ENCODE data around the gene BUD31.
A peak's percentile ranks its signal among the peaks of the same experiment; 100 is the strongest.

Gene BUD31

DNA sequence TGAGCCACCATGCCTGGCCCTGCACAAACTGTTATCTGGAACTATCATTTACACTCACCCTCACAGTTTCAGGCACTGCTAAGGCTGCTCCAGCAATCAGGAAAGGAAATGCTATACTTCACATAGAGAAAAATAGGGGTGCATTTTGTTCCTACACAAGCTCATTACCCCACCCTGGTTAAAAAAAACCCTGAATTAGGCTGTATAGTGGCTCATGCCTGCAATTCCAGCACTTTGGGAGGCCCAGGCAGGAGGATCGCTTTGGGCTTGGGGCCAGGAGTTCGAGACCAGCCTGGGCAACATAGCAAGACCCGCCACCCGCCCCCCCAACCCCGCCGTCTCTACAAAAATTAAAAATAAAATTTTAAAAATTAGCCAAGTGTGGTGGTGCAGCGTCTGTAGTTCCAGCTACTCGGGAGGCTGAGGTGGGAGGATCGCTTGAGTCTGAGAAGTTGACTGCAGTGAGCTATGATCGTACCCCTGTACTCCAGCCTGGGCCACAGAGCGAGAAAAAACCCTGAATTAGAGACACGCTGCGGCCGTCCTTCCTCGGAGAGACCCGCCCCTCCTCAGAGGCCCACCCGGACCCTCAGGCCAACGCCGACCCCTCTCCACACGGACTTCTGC lies 29.3 kb downstream of the BUD31 start:
- DNase-seq: no peak

- DNase-seq: peak; percentile 95 to 96
These were observed 30.1 kb downstream of the BUD31 start, which contains the start of the genes CPSF4 and PTCD1 for GRCh38 chr7:99438573-99439480. Gene CPSF4 (plus strand): TSS chr7:99438943. CDS start chr7:99439083, 140 bp downstream. Gene PTCD1 (minus strand): TSS chr7:99438798. CDS start chr7:99435242, 3,556 bp downstream.

DNA sequence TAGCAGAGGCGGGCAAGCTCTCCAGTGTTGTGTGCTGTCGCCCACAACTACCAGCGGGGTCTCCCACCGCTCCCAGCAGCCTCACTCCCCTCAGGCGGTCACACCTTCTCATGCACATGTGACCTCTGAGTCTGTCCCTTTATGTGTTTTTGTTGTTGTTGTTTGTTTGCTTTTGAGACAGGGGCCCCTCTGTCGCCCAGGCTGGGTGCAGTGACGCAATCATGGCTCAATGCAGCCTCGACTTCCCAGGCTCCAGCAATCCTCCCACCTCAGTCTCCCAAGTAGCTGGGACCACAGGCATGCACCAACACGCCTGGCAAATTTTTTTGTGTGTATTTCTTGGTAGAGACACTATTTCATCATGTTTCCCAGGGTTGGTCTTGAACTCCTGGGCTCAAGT lies 31.4 kb downstream of the BUD31 start:
- DNase-seq: no peak

GRCh38 chr7:99446096-99446495 lies 37.3 kb downstream of the BUD31 start:
- DNase-seq: no peak

GRCh38 chr7:99447943-99448342 lies 39.2 kb downstream of the BUD31 start:
- no peak for DNase-seq

GRCh38 chr7:99448855-99449254 lies 40.1 kb downstream of the BUD31 start:
- no peak for DNase-seq

- DNase-seq: no peak
These were observed 40.6 kb downstream of the BUD31 start for GRCh38 chr7:99449326-99449725.

- DNase-seq: no peak
These were observed 43.2 kb downstream of the BUD31 start for GRCh38 chr7:99451936-99452335.

DNA sequence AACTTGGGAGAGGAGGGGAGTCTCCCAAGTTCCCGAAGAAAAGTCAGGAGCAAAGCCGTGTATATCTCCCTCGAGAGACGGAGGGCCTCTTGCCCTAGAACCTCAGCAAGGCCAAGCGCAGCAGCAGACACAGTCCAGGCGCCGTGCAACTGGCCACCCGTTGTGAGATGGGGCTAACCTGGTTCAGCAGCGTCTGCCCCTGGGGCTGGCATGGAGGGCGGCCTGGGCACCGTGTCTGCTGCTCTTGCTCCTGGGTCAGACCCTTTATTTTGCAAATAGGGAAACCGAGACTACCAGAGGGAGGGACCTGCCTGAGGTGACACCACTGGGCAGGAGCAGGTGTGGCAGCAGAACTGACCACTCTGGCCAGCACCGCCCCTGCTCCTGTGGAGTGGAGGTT lies 43.8 kb downstream of the BUD31 start:
- no peak for DNase-seq

DNA sequence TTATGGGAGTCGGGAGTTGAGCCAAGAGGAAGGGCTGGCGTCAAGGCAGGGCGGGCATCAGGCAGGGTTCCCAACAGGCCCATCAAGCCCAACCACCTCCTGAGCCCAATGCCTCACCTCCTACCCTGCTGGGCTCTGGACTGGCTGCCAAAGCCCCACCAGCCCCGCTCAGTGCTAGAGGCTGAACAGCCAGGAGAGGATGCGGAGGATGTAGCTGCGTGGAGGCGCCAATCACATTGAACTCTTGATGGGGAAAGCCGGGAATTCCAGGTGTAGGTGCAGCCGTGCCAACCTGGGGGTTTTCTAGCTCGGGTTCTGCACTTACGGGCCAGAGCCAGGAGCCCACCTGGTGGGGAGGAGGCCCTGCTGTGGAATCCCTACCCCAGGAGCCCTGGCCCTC lies 44.3 kb downstream of the BUD31 start:
- DNase-seq: no peak

DNA sequence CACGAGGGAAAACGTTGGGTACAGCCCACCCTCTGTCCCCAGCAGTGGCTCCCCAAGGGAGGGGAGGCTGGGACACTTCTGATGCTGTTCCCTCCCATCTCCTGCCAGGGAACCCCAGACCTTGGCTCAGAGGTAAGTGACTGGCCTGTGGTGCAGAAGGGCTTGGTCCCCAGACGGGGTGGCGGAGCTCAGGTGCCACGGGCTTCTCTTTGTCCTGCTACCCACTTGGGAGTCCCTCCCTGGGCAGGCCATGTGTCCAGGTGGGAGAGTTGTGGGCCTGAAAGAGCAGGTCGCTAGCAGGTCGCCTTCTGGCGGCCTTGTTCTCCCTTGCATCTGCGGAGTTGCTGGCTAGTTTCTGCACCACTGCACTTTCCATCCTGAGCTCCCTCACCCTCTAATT lies 47.1 kb downstream of the BUD31 start:
- no peak for DNase-seq

DNA sequence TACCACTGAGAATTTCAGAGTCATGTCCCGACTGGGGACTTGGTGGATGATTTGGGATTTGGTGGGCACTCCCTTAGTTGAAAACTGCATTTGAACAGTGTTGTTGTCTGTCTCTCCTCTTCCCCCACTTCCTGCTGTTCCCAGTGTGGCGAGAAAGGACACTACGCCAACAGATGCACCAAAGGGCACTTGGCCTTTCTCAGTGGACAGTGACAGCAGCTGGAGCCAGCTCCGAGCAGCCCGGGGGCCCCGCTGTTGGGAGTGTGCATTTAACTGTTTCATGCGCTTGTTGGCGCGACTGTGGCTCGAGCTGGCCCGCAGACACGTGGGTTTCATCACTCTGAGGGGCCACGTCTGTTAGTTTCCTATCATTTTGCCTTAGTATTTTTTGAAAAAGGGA lies 47.5 kb downstream of the BUD31 start:
- DNase-seq: no peak

DNA sequence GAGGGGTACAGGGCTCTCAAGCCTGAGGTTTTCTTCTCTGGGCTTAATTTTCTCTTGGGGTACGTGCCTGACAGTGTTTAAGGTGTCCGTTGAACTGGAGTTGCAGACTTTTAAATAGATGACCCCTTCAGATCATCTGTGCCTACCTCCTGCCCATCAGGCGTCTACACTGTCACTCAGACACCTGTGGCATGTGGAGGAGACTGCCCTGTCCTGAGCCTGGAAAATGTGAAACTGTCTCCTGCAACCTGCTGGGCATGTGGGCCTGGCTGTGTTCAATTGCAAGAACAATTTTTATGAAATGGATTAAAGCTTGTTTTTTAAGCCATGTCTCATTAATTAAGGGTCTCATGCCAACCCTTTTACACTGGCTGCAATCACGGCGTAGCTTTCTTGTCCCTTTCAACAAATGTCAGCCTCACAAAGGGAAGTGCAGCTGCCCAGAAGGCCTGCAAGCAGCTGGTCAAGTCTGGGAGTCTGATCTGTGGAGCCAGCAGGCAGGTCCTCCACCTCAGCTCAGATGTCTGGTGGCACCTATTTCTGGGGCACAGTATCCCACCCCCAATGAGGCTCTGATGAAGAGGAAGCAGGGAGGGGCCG lies 48.4 kb downstream of the BUD31 start:
- DNase-seq: no peak

DNA sequence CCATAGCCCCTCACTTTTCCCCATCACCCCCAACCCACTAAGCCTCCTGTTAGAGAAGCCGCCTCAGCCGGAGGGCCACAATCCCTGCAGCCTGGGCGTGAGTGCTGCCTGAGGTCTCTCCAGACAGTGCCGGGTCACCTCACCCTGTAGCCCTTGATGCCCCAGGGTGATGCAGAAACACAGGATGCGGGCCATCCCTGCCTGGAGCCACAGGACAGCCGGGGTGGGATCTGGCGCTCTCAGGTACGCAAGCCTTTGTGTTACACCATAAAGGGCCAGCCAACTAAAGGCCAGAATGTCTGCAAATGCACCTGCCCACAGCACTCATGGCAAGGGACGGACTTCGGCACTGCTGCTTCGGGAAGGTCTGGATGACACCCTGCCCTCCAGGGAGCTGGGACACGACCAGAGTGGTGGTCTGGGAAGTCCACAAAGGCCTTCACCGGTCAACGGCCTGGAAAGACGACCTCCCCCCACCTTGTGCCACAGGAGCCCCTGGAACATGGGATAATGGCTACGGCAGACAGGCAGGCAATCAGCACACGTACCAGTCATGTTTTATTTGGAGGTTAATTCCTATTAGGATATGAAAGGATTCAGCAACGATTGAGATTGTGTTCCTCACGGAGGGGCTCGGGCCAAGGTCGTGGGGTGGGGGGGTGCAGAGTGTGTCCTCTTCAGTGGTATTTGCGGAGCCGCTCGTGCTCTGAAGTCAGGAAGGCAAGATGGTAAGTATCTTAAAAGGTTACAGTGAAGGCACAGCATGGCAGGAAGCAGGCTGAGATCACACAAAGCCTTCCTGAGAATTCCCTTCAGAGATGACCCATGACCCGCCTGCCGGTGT lies 49.1 kb downstream of the BUD31 start:
- DNase-seq: no peak

- peak; percentile 29 to 44 for DNase-seq
These were observed 50.3 kb downstream of the BUD31 start for GRCh38 chr7:99459087-99459486.

- DNase-seq: no peak
These were observed 51.9 kb downstream of the BUD31 start for GRCh38 chr7:99460651-99461050.

- no peak for DNase-seq
These were observed 52.5 kb downstream of the BUD31 start for GRCh38 chr7:99461221-99461620.

DNA sequence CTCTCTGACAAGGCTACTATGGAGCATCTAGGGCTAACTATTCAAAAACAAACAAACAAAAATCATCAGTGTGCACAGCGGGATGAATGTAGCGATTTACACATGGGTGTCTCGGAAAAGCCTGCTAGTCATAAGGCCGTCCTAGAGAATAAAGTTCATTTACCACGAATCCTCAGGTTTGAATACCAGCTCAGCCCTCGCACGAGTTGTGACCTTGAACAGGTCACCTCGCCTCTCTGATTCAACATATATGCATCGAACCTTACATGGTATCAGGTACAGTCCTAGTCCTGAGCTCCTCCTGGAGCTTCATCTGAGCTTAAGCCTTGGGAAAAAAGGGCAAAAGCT lies 56.6 kb downstream of the BUD31 start:
- DNase-seq: no peak

DNA sequence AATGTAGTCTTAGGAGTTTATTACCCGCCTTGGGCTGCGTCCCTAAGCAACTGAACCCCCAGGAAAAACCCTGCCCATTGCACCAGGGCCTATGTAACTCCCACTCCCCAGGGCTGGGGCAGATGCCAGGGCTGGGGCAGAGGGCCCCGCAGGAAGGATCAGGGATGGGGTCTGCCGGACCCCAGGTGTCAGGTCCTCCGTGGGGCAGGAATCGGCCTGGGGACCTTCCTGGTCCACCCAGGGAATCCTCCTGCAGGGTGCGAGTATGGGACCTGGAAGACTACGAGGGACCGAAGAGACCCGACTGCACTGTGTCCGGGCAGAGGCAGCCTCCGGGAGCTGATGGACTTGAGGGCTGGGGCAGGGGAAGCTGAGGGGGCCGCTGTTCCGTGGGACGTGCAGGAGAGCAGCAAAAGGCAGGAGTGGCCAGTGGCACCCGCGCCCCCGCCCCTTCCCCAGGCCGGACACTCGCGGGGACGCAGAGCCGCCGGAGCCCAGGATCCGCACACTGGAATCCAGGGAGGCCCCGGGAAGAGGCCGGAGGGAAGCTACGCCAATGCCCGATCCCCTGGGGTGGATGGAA lies 59.7 kb downstream of the BUD31 start:
- no peak for DNase-seq
